A549 (cell line): ENCODE data around the gene GALNT15. TPM values are rescaled to one million over a fixed set of nuclear protein-coding genes. Genes with fewer than 3 reads are reported as not detected.

Experiments
- ATAC-seq, 2 experiments: fragments of 200-7000 bp in 1 of 2; fragments of >200 bp in 1 of 2; cut with Nextera tagmentation in 1 of 2; cut with Tn5 transposase in 1 of 2; 3 replicates each; pipeline versions ENCODE4 v1.8.0 to v1.9.1; 2018 to 2020; ENCODE audit warnings: mild to moderate bottlenecking in 1 of 2, moderate library complexity in 1 of 2
- CTCF ChIA-PET: fragments of 300-600 bp; sonication (Branson Sonifier 250); formaldehyde crosslinking; extraction: SDS; loops from one replicate; lab custom pipeline; 2021; ENCODE audit warnings: antibody characterized with exemption, inconsistent platforms; lab: Yijun Ruan, JAX
- POLR2A ChIA-PET: fragments of 350-600 bp; formaldehyde crosslinking; extraction: SDS; loops from one replicate; lab custom pipeline; 2021; ENCODE audit warnings: antibody characterized with exemption, inconsistent platforms; lab: Yijun Ruan, JAX
- DNase-seq, 2 experiments: peaks; one replicate each; pipeline versions ENCODE4 v3.0.0 to v3.0.0-alpha.2; 2011 to 2016; ENCODE audit warnings: low read depth in 1 of 2, low spot score in 1 of 2
- FAIRE-seq: peaks from 2 replicates; lab custom pipeline; 2011; peaks lifted over from hg19 to GRCh38; lab: Jason Lieb, UNC
- H3K27ac ChIP-seq, 2 experiments: fragments of >200 bp; sonication (Bioruptor Twin); formaldehyde crosslinking; 3 replicates each; pipeline ENCODE4 v1.5.1; 2016 to 2017
- H3K4me1 ChIP-seq: fragments of >200 bp; sonication (Bioruptor Twin); formaldehyde crosslinking; 3 replicates; pipeline ENCODE4 v1.6.1; 2016
- H3K4me2 ChIP-seq: fragments of >200 bp; sonication (Bioruptor Twin); formaldehyde crosslinking; 3 replicates; pipeline ENCODE4 v1.6.1; 2016
- H3K4me3 ChIP-seq: fragments of >200 bp; sonication (Bioruptor Twin); formaldehyde crosslinking; 3 replicates; pipeline ENCODE4 v1.5.1; 2016
- H3K9me3 ChIP-seq: fragments of >200 bp; sonication (Bioruptor Twin); formaldehyde crosslinking; 3 replicates; pipeline ENCODE4 v1.6.1; 2016
- BHLHE40 ChIP-seq: IDR thresholded peaks from 2 replicates; pipeline ENCODE4 v1.6.1; 2012; ENCODE audit warnings: low read depth, low read length, inconsistent platforms
- EP300 ChIP-seq, 2 experiments: fragments of >200 bp; sonication (Bioruptor Twin); formaldehyde crosslinking; IDR thresholded peaks; 2 replicates in 1 of 2; 3 replicates in 1 of 2; pipeline ENCODE4 v1.6.1; 2016 to 2017
- ESRRA ChIP-seq: fragments of 150-350 bp; IDR thresholded peaks from 2 replicates; pipeline ENCODE4 v1.6.1; 2014; ENCODE audit warnings: mild to moderate bottlenecking, low read length, borderline replicate concordance
- GATA3 ChIP-seq: IDR thresholded peaks from 2 replicates; pipeline ENCODE4 v1.6.1; 2012; ENCODE audit warnings: borderline replicate concordance
- HOXA7 ChIP-seq: fragments of 250-450 bp; sonication (Bioruptor Pico); IDR thresholded peaks from 2 replicates; pipeline ENCODE4 v1.5.0; 2020; ENCODE audit warnings: mild to moderate bottlenecking, moderate library complexity
- MAZ ChIP-seq: fragments of 150-350 bp; IDR thresholded peaks from 2 replicates; pipeline ENCODE4 v1.6.1; 2014; ENCODE audit warnings: antibody characterized with exemption, low read depth, low read length, borderline replicate concordance
- NFE2L2 ChIP-seq: fragments of 150-350 bp; conservative IDR thresholded peaks from 2 replicates; pipeline ENCODE4 v1.6.1; 2014; ENCODE audit warnings: low read length
- NPAS2 ChIP-seq: fragments of 250-450 bp; sonication (Bioruptor Pico); IDR thresholded peaks from 2 replicates; pipeline ENCODE4 v1.8.0; 2022; ENCODE audit warnings: mild to moderate bottlenecking, moderate library complexity, borderline replicate concordance
- NR3C1 ChIP-seq: fragments of >200 bp; sonication (Bioruptor Twin); formaldehyde crosslinking; IDR thresholded peaks from 3 replicates; pipeline ENCODE4 v1.6.1; 2017
- PBX3 ChIP-seq: IDR thresholded peaks from 2 replicates; pipeline ENCODE4 v1.6.1; 2012
- POLR2A ChIP-seq: IDR thresholded peaks from 2 replicates; pipeline ENCODE4 v1.6.1; 2012; ENCODE audit warnings: mild to moderate bottlenecking, low read length
- POLR2AphosphoS2 ChIP-seq: conservative IDR thresholded peaks from 2 replicates; pipeline ENCODE4 v1.6.1; 2012; ENCODE audit warnings: low read length, improper control_type of control experiment, inconsistent platforms
- RARB ChIP-seq: fragments of 250-450 bp; sonication (Bioruptor Pico); IDR thresholded peaks from 2 replicates; pipeline ENCODE4 v1.8.0; 2021; ENCODE audit warnings: mild to moderate bottlenecking, moderate library complexity
- RCOR1 ChIP-seq: fragments of 150-350 bp; IDR thresholded peaks from 2 replicates; pipeline ENCODE4 v1.6.1; 2014; ENCODE audit warnings: antibody characterized with exemption, low read length, low read depth
- REST ChIP-seq: fragments of 200-600 bp; sonication (generic); IDR thresholded peaks from 2 replicates; pipeline ENCODE4 v1.6.1; 2016; ENCODE audit warnings: antibody characterized with exemption, mild to moderate bottlenecking, moderate library complexity
- SREBF2 ChIP-seq: fragments of 450-650 bp; IDR thresholded peaks from 2 replicates; pipeline ENCODE4 v1.6.1; 2014; ENCODE audit warnings: mild to moderate bottlenecking, moderate library complexity
- TFCP2L1 ChIP-seq: fragments of 250-450 bp; sonication (Bioruptor Pico); IDR thresholded peaks from 2 replicates; pipeline ENCODE4 v1.5.0; 2021; ENCODE audit warnings: mild to moderate bottlenecking
- ZFP36 ChIP-seq: fragments of 450-650 bp; IDR thresholded peaks from 2 replicates; pipeline ENCODE4 v1.6.1; 2014; ENCODE audit warnings: borderline replicate concordance; ENCODE audit not compliant: partially characterized antibody
- ZSCAN20 ChIP-seq: fragments of 250-450 bp; sonication (Bioruptor Pico); IDR thresholded peaks from 2 replicates; pipeline ENCODE4 v1.8.0; 2022; ENCODE audit warnings: mild to moderate bottlenecking, moderate library complexity
- WGBS: methylation state at CpG from one replicate; pipeline ENCODE4 v1.1.6; 2017; ENCODE audit errors: missing lambda C conversion rate; 5-methylcytosine and 5-hydroxymethylcytosine counted together
- polyA plus RNA-seq, 4 experiments: library from polyadenylated mRNA; depleted of rRNA in 3 of 4; stranded (reverse); fragments of >200 nt; fragmentation: RNase III in 1 of 4; extraction: RNeasy Plus Mini Kit Qiagen cat#74134 plus additional on column Dnase treatment in 1 of 4; gene quantifications; 2 replicates in 3 of 4; 3 replicates in 1 of 4; pipeline ENCODE4 v1.2.3, GENCODE V29; 2011 to 2017
- TF ChIP-seq, protein P1 (sequence below): fragments of 450-650 bp; IDR thresholded peaks from 2 replicates; pipeline ENCODE4 v1.6.1; 2014; ENCODE audit warnings: antibody characterized with exemption
- TF ChIP-seq, protein P2 (sequence below): fragments of >200 bp; sonication (Bioruptor Twin); formaldehyde crosslinking; IDR thresholded peaks from 2 replicates; pipeline ENCODE4 v1.6.1; 2016
- TF ChIP-seq, protein P3 (sequence below): fragments of 250-450 bp; sonication (Bioruptor Pico); IDR thresholded peaks from 2 replicates; pipeline ENCODE4 v1.5.0; 2020; ENCODE audit warnings: low read depth, mild to moderate bottlenecking, moderate library complexity
- TF ChIP-seq, protein P4 (sequence below): IDR thresholded peaks from 2 replicates; pipeline ENCODE4 v1.6.1; 2012

Gene GALNT15
- polyA plus RNA-seq, 2 of the 4 experiments (the other 2 are of a cell fraction), result 0.04 TPM; not detected in 1

DNA sequence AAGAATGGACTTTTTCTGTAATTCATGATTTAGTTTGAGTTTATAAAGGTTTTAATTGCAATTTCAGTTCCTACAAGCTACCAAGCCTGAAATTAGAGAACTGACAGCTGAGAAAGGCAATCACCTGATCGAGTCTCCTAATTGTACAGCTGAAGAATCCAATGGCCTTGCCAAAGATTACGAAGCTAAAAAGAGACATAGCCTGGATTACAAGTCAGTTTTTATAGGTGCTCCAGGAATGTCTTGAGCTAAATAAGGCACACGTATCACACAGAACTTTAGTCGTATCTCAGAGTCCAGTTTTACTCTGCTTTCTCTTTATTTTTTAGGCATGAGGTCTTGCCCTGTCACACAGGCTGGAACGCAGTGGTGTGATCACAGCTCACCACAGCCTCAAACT, 83.7 kb downstream of the GALNT15 start (continued):
- no peak for TF ChIP-seq REST
- TF ChIP-seq HOXA7 (CRISPR knock-in tag), result no peak
- no peak for TF ChIP-seq PBX3
- no peak for TF ChIP-seq ZFP36
- no peak for TF ChIP-seq NPAS2 (CRISPR knock-in tag)
- TF ChIP-seq GATA3, result no peak

- FAIRE-seq (no peak), DNase-seq (no peak), ATAC-seq (no peak)
- no peak for TF ChIP-seq GATA3
- no peak for TF ChIP-seq TFCP2L1
- TF ChIP-seq, protein P1, sequence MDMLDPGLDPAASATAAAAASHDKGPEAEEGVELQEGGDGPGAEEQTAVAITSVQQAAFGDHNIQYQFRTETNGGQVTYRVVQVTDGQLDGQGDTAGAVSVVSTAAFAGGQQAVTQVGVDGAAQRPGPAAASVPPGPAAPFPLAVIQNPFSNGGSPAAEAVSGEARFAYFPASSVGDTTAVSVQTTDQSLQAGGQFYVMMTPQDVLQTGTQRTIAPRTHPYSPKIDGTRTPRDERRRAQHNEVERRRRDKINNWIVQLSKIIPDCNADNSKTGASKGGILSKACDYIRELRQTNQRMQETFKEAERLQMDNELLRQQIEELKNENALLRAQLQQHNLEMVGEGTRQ, result no peak
- no peak for TF ChIP-seq ESRRA
- no peak for TF ChIP-seq SREBF2
- TF ChIP-seq, protein P2, sequence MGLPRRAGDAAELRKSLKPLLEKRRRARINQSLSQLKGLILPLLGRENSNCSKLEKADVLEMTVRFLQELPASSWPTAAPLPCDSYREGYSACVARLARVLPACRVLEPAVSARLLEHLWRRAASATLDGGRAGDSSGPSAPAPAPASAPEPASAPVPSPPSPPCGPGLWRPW, result no peak
- no peak for TF ChIP-seq POLR2AphosphoS2
- TF ChIP-seq EP300 (IDR thresholded peaks at IDR 0.05), result no peak
- TF ChIP-seq BHLHE40, result no peak
- TF ChIP-seq MAZ, result no peak
- TF ChIP-seq NR3C1, result no peak
- TF ChIP-seq NFE2L2, result no peak
- TF ChIP-seq, protein P3, sequence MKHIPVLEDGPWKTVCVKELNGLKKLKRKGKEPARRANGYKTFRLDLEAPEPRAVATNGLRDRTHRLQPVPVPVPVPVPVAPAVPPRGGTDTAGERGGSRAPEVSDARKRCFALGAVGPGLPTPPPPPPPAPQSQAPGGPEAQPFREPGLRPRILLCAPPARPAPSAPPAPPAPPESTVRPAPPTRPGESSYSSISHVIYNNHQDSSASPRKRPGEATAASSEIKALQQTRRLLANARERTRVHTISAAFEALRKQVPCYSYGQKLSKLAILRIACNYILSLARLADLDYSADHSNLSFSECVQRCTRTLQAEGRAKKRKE, result no peak
- TF ChIP-seq, protein P4, sequence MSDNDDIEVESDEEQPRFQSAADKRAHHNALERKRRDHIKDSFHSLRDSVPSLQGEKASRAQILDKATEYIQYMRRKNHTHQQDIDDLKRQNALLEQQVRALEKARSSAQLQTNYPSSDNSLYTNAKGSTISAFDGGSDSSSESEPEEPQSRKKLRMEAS, result no peak
- no peak for TF ChIP-seq RCOR1
- no peak for TF ChIP-seq RARB (CRISPR knock-in tag)
- no peak for TF ChIP-seq POLR2A
- no peak for TF ChIP-seq ZSCAN20 (CRISPR knock-in tag)
- no peak overlapping the region for H3K27ac ChIP-seq
- H3K4me3 ChIP-seq, result no peak overlapping the region
- no peak overlapping the region for H3K4me2 ChIP-seq
- 85% methylated on average over 1 of the region's 1 CpG for WGBS
- H3K9me3 ChIP-seq, result no peaks in the 10 kb centered on the region
- peaks cover 8% of the 10 kb centered on the region for H3K4me1 ChIP-seq
- POLR2A ChIA-PET, result no interaction called here
- CTCF ChIA-PET, result interaction anchor here (1.4 to 1.7 kb wide), 3 partner anchors 9 to 81 kb away, joined by 3 to 6 read pairs (median 6); no protein-coding TSS in a partner anchor
Observed at GRCh38 chr3:16258866-16259265, 84.4 kb downstream of the GALNT15 start.
